Activated naive CD8-positive, alpha-beta T cell treated with anti-CD3 and anti-CD28 coated beads, Interleukin-2, amount 10 ng/mL, durations not matched to agents 7 days and 5 days (primary cell): ENCODE measurements around the gene PCDHA4. TPM values are rescaled to one million over a fixed set of nuclear protein-coding genes. Genes with fewer than 3 reads are reported as not detected.
"Not testable (repeated sequence)": the region's sequence is repeated elsewhere in the genome, so short reads cannot be mapped to it uniquely, and the experiment has no call there.

Source experiments
- ATAC-seq: fragments of 150-1000 bp; cut with Tn5 transposase; one replicate; pipeline ENCODE4 v1.10.0; 2021; ENCODE audit warnings: low read depth, moderate library complexity
- POLR2A ChIA-PET: fragments of 350-600 bp; sonication (Branson Sonifier 250); formaldehyde crosslinking; loops from one replicate; lab custom pipeline; 2021; ENCODE audit warnings: antibody characterized with exemption; lab: Charles Lee
- DNase-seq: peaks from one replicate; pipeline ENCODE4 v3.0.0; 2021
- H3K27ac Mint-ChIP-seq: one replicate; pipeline ENCODE4 v1.8.0; 2022; ENCODE audit warnings: mild to moderate bottlenecking, mixed read lengths
- H3K27me3 Mint-ChIP-seq: one replicate; pipeline ENCODE4 v1.8.0; 2022; ENCODE audit warnings: mild to moderate bottlenecking, moderate library complexity, mixed read lengths
- H3K36me3 Mint-ChIP-seq: one replicate; pipeline ENCODE4 v1.8.0; 2021; ENCODE audit warnings: mild to moderate bottlenecking, mixed read lengths
- H3K4me1 Mint-ChIP-seq: one replicate; pipeline ENCODE4 v1.8.0; 2021; ENCODE audit warnings: mixed read lengths
- H3K4me3 Mint-ChIP-seq: one replicate; pipeline ENCODE4 v1.8.0; 2022; ENCODE audit warnings: mild to moderate bottlenecking, moderate library complexity, mixed read lengths
- H3K9me3 Mint-ChIP-seq: one replicate; pipeline ENCODE4 v1.8.0; 2021; ENCODE audit warnings: mixed read lengths
- total RNA-seq, 2 experiments: library from RNA; stranded (reverse); gene quantifications; one replicate each; pipeline ENCODE4 v1.2.3, GENCODE V29; 2021

Gene PCDHA4
- total RNA-seq, 2 experiments from 2014 or later, result not detected

GRCh38 chr5:140800816-140801493 is 5.9 kb upstream of the PCDHA4 start, which contains the start of gene PCDHA3:
Gene PCDHA3 (plus strand): TSS chr5:140801057.
- no peak within 1 kb of the TSS for H3K27ac Mint-ChIP-seq
- no peaks in the 10 kb centered on the region for H3K4me1 Mint-ChIP-seq
- H3K36me3 Mint-ChIP-seq, result no peaks in the 10 kb centered on the region
- peaks cover 13% of the 10 kb centered on the region for H3K9me3 Mint-ChIP-seq
- no peak within 1 kb of the TSS for H3K4me3 Mint-ChIP-seq
- H3K27me3 Mint-ChIP-seq, result no peaks in the 10 kb centered on the region
- DNase-seq, result no peak
- POLR2A ChIA-PET, result no interaction called here
- no peak for ATAC-seq

DNA sequence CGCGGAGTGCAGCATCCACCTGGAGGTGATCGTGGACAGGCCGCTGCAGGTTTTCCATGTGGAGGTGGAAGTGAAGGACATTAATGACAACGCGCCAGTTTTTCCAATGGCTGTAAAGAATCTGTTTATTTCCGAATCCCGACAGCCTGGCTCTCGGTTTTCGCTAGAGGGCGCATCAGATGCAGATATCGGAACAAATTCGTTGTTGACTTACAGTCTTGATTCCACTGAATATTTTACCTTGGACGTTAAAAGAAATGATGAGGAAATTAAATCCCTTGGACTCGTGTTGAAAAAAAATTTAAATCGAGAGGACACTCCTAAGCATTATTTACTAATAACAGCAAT is 5.4 kb upstream of the PCDHA4 start:
- Mint-ChIP-seq H3K9me3 (peaks cover 14% of the 10 kb centered on the region), H3K36me3 (no peaks in the 10 kb centered on the region), H3K4me1 (no peaks in the 10 kb centered on the region), H3K27me3 (no peaks in the 10 kb centered on the region), H3K27ac (no peak overlapping the region), H3K4me3 (no peak overlapping the region)
- DNase-seq (no peak), ATAC-seq (no peak)
- POLR2A ChIA-PET, result no interaction called here

DNA sequence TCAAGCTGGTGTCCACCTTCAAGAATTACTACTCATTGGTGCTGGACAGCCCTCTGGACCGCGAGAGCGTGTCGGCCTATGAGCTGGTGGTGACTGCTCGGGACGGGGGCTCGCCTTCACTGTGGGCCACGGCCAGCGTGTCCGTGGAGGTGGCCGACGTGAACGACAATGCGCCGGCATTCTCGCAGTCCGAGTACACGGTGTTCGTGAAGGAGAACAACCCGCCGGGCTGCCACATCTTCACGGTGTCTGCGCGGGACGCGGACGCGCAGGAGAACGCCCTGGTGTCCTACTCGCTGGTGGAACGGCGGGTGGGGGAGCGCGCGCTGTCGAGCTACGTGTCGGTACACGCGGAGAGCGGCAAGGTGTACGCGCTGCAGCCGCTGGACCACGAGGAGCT is 4.5 kb upstream of the PCDHA4 start:
- H3K4me1 Mint-ChIP-seq, ATAC-seq, H3K27me3 Mint-ChIP-seq, H3K27ac Mint-ChIP-seq, POLR2A ChIA-PET, H3K4me3 Mint-ChIP-seq, H3K36me3 Mint-ChIP-seq: not testable (repeated sequence)
- peak; percentile 33 for DNase-seq
- H3K9me3 Mint-ChIP-seq, result peaks cover 16% of the 10 kb centered on the region

GRCh38 chr5:140802781-140803271 is 4.0 kb upstream of the PCDHA4 start:
- no peaks in the 10 kb centered on the region for H3K4me1 Mint-ChIP-seq
- no peaks in the 10 kb centered on the region for H3K27me3 Mint-ChIP-seq
- POLR2A ChIA-PET, result no interaction called here
- H3K9me3 Mint-ChIP-seq, result peaks cover 16% of the 10 kb centered on the region
- no peaks in the 10 kb centered on the region for H3K36me3 Mint-ChIP-seq
- H3K27ac Mint-ChIP-seq, result no peak overlapping the region
- ATAC-seq (no peak), DNase-seq (no peak)
- H3K4me3 Mint-ChIP-seq, result no peak overlapping the region

- ATAC-seq, H3K27me3 Mint-ChIP-seq, POLR2A ChIA-PET, DNase-seq, H3K27ac Mint-ChIP-seq, H3K4me3 Mint-ChIP-seq, H3K36me3 Mint-ChIP-seq, H3K4me1 Mint-ChIP-seq: not testable (repeated sequence)
- H3K9me3 Mint-ChIP-seq, result peaks cover 15% of the 10 kb centered on the region
These were observed 1.5 kb downstream of the PCDHA4 start for GRCh38 chr5:140808241-140808888.

DNA sequence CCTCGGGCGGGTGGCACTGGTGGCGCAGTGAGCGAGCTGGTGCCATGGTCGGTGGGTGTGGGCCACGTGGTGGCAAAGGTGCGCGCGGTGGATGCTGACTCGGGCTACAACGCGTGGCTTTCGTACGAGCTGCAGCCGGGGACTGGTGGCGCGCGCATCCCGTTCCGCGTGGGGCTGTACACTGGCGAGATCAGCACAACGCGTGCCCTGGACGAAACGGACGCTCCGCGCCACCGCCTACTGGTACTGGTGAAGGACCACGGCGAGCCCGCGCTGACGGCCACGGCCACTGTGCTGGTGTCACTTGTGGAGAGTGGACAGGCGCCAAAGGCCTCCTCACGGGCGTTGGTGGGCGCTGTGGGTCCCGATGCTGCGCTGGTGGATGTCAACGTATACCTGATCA is 2.0 kb downstream of the PCDHA4 start:
- no peaks in the 10 kb centered on the region for H3K4me1 Mint-ChIP-seq
- DNase-seq (no peak), ATAC-seq (no peak)
- POLR2A ChIA-PET, result no interaction called here
- H3K9me3 Mint-ChIP-seq, result peaks cover 13% of the 10 kb centered on the region
- H3K36me3 Mint-ChIP-seq, result no peaks in the 10 kb centered on the region
- H3K4me3 Mint-ChIP-seq, result no peak overlapping the region
- H3K27ac Mint-ChIP-seq, result no peak overlapping the region
- H3K27me3 Mint-ChIP-seq, result no peaks in the 10 kb centered on the region

DNA sequence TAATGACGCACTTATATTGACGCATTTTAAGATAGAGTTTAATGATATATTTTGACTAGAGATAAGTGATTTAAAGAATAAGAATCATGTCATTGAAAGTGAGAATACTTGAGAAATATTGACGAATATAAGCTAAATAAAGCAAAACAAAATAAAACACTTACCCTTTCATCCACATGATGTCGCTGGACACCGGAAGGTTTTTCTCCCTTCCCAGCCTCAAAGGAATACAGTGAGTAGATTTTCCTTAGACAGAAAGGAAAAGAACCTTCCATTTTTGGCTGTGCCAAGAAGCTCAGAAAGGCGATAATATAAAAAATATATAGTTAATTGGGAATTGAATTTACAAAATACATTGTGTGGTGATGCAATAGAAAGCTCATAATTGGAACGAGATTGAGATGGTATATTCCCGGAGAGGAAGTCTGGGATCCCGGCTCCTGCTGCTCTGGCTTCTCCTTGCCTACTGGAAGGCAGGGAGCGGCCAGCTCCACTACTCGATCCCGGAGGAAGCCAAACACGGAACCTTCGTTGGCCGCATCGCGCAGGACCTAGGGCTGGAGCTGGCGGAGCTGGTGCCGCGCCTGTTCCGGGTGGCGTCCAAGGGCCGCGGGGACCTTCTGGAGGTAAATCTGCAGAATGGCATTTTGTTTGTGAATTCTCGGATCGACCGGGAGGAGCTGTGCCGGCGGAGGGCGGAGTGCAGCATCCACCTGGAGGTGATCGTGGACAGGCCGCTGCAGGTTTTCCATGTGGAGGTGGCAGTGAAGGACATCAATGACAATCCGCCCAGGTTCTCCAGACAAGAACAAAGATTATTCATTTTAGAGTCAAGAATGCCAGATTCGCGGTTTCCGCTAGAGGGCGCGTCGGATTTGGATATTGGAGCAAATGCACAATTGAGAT is 14.8 kb downstream of the PCDHA4 start, which contains the start of gene PCDHA5:
TSS of gene PCDHA5 (plus strand) at position 239 of the 906 bp plus-strand sequence.
- no peaks in the 10 kb centered on the region for H3K36me3 Mint-ChIP-seq
- H3K9me3 Mint-ChIP-seq, result peaks cover 6% of the 10 kb centered on the region
- H3K27ac Mint-ChIP-seq, result no peak within 1 kb of the TSS
- no peak for ATAC-seq
- no peaks in the 10 kb centered on the region for H3K4me1 Mint-ChIP-seq
- H3K27me3 Mint-ChIP-seq, result no peaks in the 10 kb centered on the region
- H3K4me3 Mint-ChIP-seq, result no peak within 1 kb of the TSS
- peak; percentile 28 for DNase-seq
- POLR2A ChIA-PET, result no interaction called here

DNA sequence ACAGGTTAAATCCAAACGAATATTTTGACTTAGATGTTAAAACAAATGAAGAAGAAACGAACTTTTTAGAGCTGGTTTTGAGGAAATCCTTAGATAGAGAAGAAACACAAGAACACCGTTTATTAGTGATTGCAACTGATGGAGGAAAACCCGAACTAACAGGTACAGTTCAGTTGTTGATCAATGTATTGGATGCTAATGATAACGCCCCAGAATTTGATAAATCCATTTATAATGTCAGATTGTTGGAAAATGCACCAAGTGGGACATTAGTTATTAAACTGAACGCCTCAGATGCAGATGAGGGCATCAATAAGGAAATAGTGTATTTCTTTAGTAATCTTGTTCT is 15.4 kb downstream of the PCDHA4 start:
- Mint-ChIP-seq H3K27me3 (peaks cover 3% of the 10 kb centered on the region), H3K36me3 (no peaks in the 10 kb centered on the region), H3K27ac (no peak overlapping the region), H3K4me1 (no peaks in the 10 kb centered on the region), H3K9me3 (peaks cover 8% of the 10 kb centered on the region), H3K4me3 (no peak overlapping the region)
- ATAC-seq (no peak), DNase-seq (no peak)
- POLR2A ChIA-PET, result no interaction called here

DNA sequence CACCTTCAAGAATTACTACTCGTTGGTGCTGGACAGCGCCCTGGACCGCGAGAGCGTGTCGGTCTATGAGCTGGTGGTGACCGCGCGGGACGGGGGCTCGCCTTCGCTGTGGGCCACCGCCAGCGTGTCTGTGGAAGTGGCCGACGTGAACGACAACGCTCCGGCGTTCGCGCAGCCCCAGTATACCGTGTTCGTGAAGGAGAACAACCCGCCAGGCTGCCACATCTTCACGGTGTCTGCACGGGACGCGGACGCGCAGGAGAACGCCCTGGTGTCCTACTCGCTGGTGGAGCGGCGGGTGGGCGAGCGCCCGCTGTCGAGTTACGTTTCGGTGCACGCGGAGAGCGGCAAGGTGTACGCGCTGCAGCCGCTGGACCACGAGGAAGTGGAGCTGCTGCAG is 16.1 kb downstream of the PCDHA4 start:
- H3K4me1 Mint-ChIP-seq, POLR2A ChIA-PET, H3K27me3 Mint-ChIP-seq, ATAC-seq, DNase-seq, H3K9me3 Mint-ChIP-seq, H3K27ac Mint-ChIP-seq, H3K4me3 Mint-ChIP-seq, H3K36me3 Mint-ChIP-seq: not testable (repeated sequence)

DNA sequence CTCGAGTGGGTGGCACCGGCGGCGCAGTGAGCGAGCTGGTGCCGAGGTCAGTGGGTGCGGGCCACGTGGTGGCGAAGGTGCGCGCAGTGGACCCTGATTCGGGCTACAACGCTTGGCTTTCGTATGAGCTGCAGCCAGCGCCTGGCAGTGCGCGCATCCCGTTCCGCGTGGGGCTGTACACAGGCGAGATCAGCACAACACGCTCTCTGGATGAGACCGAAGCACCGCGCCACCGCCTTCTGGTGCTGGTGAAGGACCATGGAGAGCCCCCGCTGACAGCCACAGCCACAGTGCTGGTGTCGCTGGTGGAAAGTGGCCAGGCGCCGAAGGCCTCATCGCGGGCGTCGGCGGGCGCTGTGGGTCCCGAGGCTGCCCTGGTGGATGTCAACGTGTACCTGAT is 16.6 kb downstream of the PCDHA4 start:
- peaks cover 9% of the 10 kb centered on the region for H3K9me3 Mint-ChIP-seq
- ATAC-seq (no peak), DNase-seq (no peak)
- POLR2A ChIA-PET, result no interaction called here
- H3K4me1 Mint-ChIP-seq, result no peaks in the 10 kb centered on the region
- H3K36me3 Mint-ChIP-seq, result no peaks in the 10 kb centered on the region
- H3K4me3 Mint-ChIP-seq, result no peak overlapping the region
- H3K27ac Mint-ChIP-seq, result no peak overlapping the region
- H3K27me3 Mint-ChIP-seq, result peaks cover 3% of the 10 kb centered on the region

GRCh38 chr5:140827704-140828361 is 21.0 kb downstream of the PCDHA4 start, which contains the start of gene PCDHA6:
Gene PCDHA6 (plus strand): TSS chr5:140827960. CDS start chr5:140828092, 132 bp downstream.
- DNase-seq (no peak), ATAC-seq (no peak)
- H3K27me3 Mint-ChIP-seq, result peaks cover 6% of the 10 kb centered on the region
- no peaks in the 10 kb centered on the region for H3K36me3 Mint-ChIP-seq
- H3K4me1 Mint-ChIP-seq, result no peaks in the 10 kb centered on the region
- H3K9me3 Mint-ChIP-seq, result peaks cover 14% of the 10 kb centered on the region
- no peak within 1 kb of the TSS for H3K4me3 Mint-ChIP-seq
- POLR2A ChIA-PET, result no interaction called here
- no peak within 1 kb of the TSS for H3K27ac Mint-ChIP-seq

GRCh38 chr5:140828362-140828737 is 21.5 kb downstream of the PCDHA4 start:
- DNase-seq, result no peak
- H3K4me1 Mint-ChIP-seq, result no peaks in the 10 kb centered on the region
- H3K36me3 Mint-ChIP-seq, result no peaks in the 10 kb centered on the region
- H3K27me3 Mint-ChIP-seq, result peaks cover 8% of the 10 kb centered on the region
- POLR2A ChIA-PET, result no interaction called here
- peaks cover 18% of the 10 kb centered on the region for H3K9me3 Mint-ChIP-seq
- H3K4me3 Mint-ChIP-seq, result no peak overlapping the region
- H3K27ac Mint-ChIP-seq, result no peak overlapping the region
- no peak for ATAC-seq
